Osteoblast (primary cell): ENCODE results near the gene GRIA3. TPM values are rescaled to one million over a fixed set of nuclear protein-coding genes. Genes with fewer than 3 reads are reported as not detected.

Source experiments
- DNase-seq: peaks from one replicate; pipeline ENCODE4 v3.0.0; 2011; ENCODE audit warnings: low spot score, mixed read lengths; ENCODE audit not compliant: insufficient read length; ENCODE audit errors: missing footprints
- H2AFZ ChIP-seq: 2 replicates; pipeline ENCODE4 v1.6.0; 2011; ENCODE audit warnings: mild to moderate bottlenecking, low read length
- H3K27ac ChIP-seq: 2 replicates; pipeline ENCODE4 v1.5.1; 2011; ENCODE audit warnings: mild to moderate bottlenecking, low read depth, low read length, moderate library complexity
- H3K27me3 ChIP-seq: 2 replicates; pipeline ENCODE4 v1.6.0; 2012; ENCODE audit warnings: mild to moderate bottlenecking, control low read depth, inconsistent platforms, low read length, moderate library complexity; ENCODE audit not compliant: insufficient read depth
- H3K36me3 ChIP-seq: 2 replicates; pipeline ENCODE4 v1.5.1; 2011; ENCODE audit warnings: mild to moderate bottlenecking, low read length, control low read depth, moderate library complexity; ENCODE audit not compliant: insufficient read depth
- H3K4me1 ChIP-seq: 2 replicates; pipeline ENCODE4 v1.5.1; 2011; ENCODE audit warnings: mild to moderate bottlenecking, low read length, control low read depth, moderate library complexity; ENCODE audit not compliant: insufficient read depth
- H3K4me2 ChIP-seq: 2 replicates; pipeline ENCODE4 v1.6.0; 2011; ENCODE audit warnings: mild to moderate bottlenecking, low read length; ENCODE audit not compliant: insufficient read depth
- H3K4me3 ChIP-seq: fragments of 200-600 bp; sonication (generic); 3 replicates; pipeline ENCODE4 v1.5.1; 2012; ENCODE audit warnings: mild to moderate bottlenecking, low read length, inconsistent platforms; ENCODE audit not compliant: insufficient read depth
- H3K79me2 ChIP-seq: 2 replicates; pipeline ENCODE4 v1.6.0; 2012; ENCODE audit warnings: mild to moderate bottlenecking, low read length, control low read depth, inconsistent platforms; ENCODE audit not compliant: insufficient read depth
- H3K9me3 ChIP-seq: 2 replicates; pipeline ENCODE4 v1.5.1; 2011; ENCODE audit warnings: low read depth, low read length, control low read depth
- H4K20me1 ChIP-seq: 2 replicates; pipeline ENCODE4 v1.6.0; 2012; ENCODE audit warnings: mild to moderate bottlenecking, low read length, control low read depth; ENCODE audit not compliant: insufficient read depth
- CTCF ChIP-seq: IDR thresholded peaks from 2 replicates; pipeline ENCODE4 v1.5.1; 2011; ENCODE audit warnings: mild to moderate bottlenecking, low read depth, low read length, moderate library complexity; ENCODE audit errors: extremely low read depth
- total RNA-seq: library from RNA; depleted of rRNA; stranded (reverse); fragments of >200 nt; gene quantifications from 2 replicates; pipeline ENCODE4 v1.2.3, GENCODE V29; 2012

The GRIA3 gene
- total RNA-seq, 1 donor = 3.3 TPM

GRCh38 chrX:123310112-123310511 lies 126.0 kb downstream of the GRIA3 start:
- Histone ChIP-seq H3K79me2 (no peaks in the 10 kb centered on the region), H3K27me3 (no peaks in the 10 kb centered on the region), H3K9me3 (no peaks in the 10 kb centered on the region), H3K4me1 (no peaks in the 10 kb centered on the region), H2AFZ (no peak overlapping the region), H3K4me3 (no peak overlapping the region), H3K4me2 (no peak overlapping the region), H3K36me3 (no peaks in the 10 kb centered on the region), H4K20me1 (no peaks in the 10 kb centered on the region), H3K27ac (no peak overlapping the region)
- DNase-seq = no peak
- TF ChIP-seq CTCF = no peak

DNA sequence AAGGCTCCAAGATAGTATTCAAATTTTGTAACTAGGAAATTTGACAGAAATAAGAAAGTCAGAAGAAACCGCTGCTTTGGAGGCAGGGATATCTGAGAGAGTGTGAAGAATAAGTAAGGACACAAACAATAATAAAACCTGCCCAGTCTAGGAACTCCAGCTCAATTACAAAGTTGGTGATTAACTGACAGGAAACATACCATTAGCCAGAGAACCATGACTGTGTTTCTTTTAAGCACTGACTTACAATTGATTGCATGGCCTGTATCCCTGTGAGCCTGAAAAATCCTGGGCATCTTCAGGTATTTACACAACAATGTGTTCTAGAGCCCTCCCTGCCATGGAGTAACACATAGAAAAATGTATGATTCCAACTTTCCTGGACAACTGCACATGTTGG lies 127.4 kb downstream of the GRIA3 start:
- Histone ChIP-seq H3K4me1 (no peaks in the 10 kb centered on the region), H3K4me3 (no peak overlapping the region), H3K79me2 (no peaks in the 10 kb centered on the region), H2AFZ (no peak overlapping the region), H3K27me3 (no peaks in the 10 kb centered on the region), H3K36me3 (no peaks in the 10 kb centered on the region), H3K9me3 (no peaks in the 10 kb centered on the region), H3K27ac (no peak overlapping the region), H4K20me1 (no peaks in the 10 kb centered on the region), H3K4me2 (no peak overlapping the region)
- no peak for DNase-seq
- TF ChIP-seq CTCF = no peak

GRCh38 chrX:123313486-123313885 lies 129.4 kb downstream of the GRIA3 start:
- Histone ChIP-seq H3K36me3 (no peaks in the 10 kb centered on the region), H4K20me1 (no peaks in the 10 kb centered on the region), H3K4me1 (no peaks in the 10 kb centered on the region), H3K27ac (no peak overlapping the region), H3K9me3 (no peaks in the 10 kb centered on the region), H3K27me3 (no peaks in the 10 kb centered on the region), H3K79me2 (no peaks in the 10 kb centered on the region), H3K4me2 (no peak overlapping the region), H2AFZ (no peak overlapping the region), H3K4me3 (no peak overlapping the region)
- TF ChIP-seq CTCF = no peak
- no peak for DNase-seq

GRCh38 chrX:123320622-123321021 lies 136.5 kb downstream of the GRIA3 start:
- no peak overlapping the region for H3K27ac ChIP-seq
- no peaks in the 10 kb centered on the region for H3K9me3 ChIP-seq
- H3K4me2 ChIP-seq = no peak overlapping the region
- peaks cover 11% of the 10 kb centered on the region for H3K4me1 ChIP-seq
- no peaks in the 10 kb centered on the region for H3K79me2 ChIP-seq
- no peaks in the 10 kb centered on the region for H3K36me3 ChIP-seq
- H3K4me3 ChIP-seq = no peak overlapping the region
- no peak for DNase-seq
- no peak overlapping the region for H2AFZ ChIP-seq
- no peaks in the 10 kb centered on the region for H3K27me3 ChIP-seq
- no peaks in the 10 kb centered on the region for H4K20me1 ChIP-seq
- no peak for TF ChIP-seq CTCF
